Nephron (organoid): ENCODE results near the gene IGF2R.

Experiments
- H3K27ac Mint-ChIP-seq, 3 experiments: 2 replicates each; pipeline ENCODE4 v1.8.0; 2020; ENCODE audit warnings: mixed read lengths in 3 of 3, mild to moderate bottlenecking in 2 of 3, moderate library complexity in 1 of 3
- H3K27me3 Mint-ChIP-seq: 2 replicates; pipeline ENCODE4 v1.8.0; 2021; ENCODE audit warnings: low read depth, mild to moderate bottlenecking, moderate library complexity, mixed read lengths
- H3K36me3 Mint-ChIP-seq: 2 replicates; pipeline ENCODE4 v1.8.0; 2020; ENCODE audit warnings: low read depth, mixed read lengths
- H3K4me1 Mint-ChIP-seq: 2 replicates; pipeline ENCODE4 v1.8.0; 2020; ENCODE audit warnings: mixed read lengths
- H3K4me3 Mint-ChIP-seq, 3 experiments: 2 replicates each; pipeline ENCODE4 v1.8.0; 2020; ENCODE audit warnings: mild to moderate bottlenecking in 3 of 3, mixed read lengths in 3 of 3, moderate library complexity in 2 of 3
- H3K9me3 Mint-ChIP-seq: 2 replicates; pipeline ENCODE4 v1.8.0; 2020; ENCODE audit warnings: mixed read lengths
- TF ChIP-seq, protein P1 (sequence below), 3 experiments: fragments of 200-600 bp; sonication (generic); IDR thresholded peaks; one replicate each; pipeline ENCODE4 v1.5.0; 2021; ENCODE audit warnings: antibody characterized with exemption in 3 of 3; ENCODE audit not compliant: unreplicated experiment in 3 of 3

Gene IGF2R

DNA sequence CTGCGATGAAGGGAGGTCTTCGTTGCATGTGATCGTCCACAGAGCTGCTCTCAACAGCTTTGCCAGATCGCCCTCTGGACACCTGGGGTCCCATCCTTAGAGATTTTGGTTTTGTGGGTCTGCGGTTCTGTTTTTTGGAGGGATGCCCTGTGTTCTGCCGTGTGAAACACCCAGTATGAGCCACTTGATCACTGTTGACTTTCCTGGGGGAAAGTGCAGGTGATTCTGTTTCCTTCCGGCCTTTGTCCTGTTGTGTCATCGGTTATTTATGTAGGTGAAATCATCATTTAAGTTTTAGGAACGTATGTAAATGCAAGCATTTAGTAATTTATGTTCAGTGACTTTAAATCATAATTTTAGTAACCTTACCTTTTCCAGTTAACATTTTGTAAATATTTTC, 96.3 kb downstream of the IGF2R start:
- H3K27ac Mint-ChIP-seq: no peak overlapping the region
- H3K4me3 Mint-ChIP-seq: no peak overlapping the region
- no peaks in the 10 kb centered on the region for H3K27me3 Mint-ChIP-seq
- no peaks in the 10 kb centered on the region for H3K9me3 Mint-ChIP-seq
- H3K36me3 Mint-ChIP-seq: peaks cover 85% of the 10 kb centered on the region
- TF ChIP-seq, protein P1, sequence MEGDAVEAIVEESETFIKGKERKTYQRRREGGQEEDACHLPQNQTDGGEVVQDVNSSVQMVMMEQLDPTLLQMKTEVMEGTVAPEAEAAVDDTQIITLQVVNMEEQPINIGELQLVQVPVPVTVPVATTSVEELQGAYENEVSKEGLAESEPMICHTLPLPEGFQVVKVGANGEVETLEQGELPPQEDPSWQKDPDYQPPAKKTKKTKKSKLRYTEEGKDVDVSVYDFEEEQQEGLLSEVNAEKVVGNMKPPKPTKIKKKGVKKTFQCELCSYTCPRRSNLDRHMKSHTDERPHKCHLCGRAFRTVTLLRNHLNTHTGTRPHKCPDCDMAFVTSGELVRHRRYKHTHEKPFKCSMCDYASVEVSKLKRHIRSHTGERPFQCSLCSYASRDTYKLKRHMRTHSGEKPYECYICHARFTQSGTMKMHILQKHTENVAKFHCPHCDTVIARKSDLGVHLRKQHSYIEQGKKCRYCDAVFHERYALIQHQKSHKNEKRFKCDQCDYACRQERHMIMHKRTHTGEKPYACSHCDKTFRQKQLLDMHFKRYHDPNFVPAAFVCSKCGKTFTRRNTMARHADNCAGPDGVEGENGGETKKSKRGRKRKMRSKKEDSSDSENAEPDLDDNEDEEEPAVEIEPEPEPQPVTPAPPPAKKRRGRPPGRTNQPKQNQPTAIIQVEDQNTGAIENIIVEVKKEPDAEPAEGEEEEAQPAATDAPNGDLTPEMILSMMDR (IDR thresholded peaks at IDR 0.05; ENCODE audit: unreplicated experiment in 3 of 3): no peak
- no peaks in the 10 kb centered on the region for H3K4me1 Mint-ChIP-seq

DNA sequence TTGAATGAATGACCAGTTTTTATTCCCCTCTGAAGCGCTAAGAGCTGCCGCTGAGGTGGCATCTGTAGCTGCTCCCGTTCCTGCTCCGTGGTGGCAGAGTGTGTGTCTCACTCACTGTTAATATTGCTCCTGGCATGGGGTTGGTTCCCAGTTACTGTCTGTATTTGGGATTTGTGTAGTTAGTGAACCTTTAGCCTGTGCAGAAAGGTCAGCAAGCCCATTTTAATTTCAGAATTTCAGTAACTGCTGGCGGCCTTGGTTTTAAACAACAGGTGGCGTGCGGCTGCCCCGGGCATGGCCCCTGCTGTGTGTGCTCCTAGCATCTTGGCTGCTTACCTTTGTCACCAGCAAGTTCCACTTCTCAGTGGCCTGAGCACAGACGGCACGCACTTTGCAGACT, 98.7 kb downstream of the IGF2R start:
- no peaks in the 10 kb centered on the region for H3K27me3 Mint-ChIP-seq

DNA sequence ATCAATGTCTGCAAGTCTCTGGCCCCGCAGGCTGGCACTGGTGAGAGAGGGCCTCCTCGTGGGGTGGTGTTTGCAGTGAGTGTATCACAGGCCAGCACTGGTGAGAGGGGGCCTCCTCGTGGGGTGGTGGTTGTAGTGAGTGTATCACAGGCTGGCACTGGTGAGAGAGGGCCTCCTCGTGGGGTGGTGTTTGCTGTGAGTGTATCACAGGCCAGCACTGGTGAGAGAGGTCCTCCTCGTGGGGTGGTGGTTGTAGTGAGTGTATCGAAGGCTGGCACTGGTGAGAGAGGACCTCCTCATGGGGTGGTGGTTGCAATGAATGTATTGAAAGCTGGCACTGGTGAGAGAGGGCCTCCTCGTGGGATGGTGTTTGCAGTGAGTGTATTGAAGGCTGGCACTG, 99.5 kb downstream of the IGF2R start:
- Mint-ChIP-seq H3K4me3 (no peak overlapping the region), H3K36me3 (peaks cover 86% of the 10 kb centered on the region), H3K27ac (no peak overlapping the region), H3K27me3 (no peaks in the 10 kb centered on the region), H3K9me3 (no peaks in the 10 kb centered on the region), H3K4me1 (no peaks in the 10 kb centered on the region)
- TF ChIP-seq, protein P1 (IDR thresholded peaks at IDR 0.05; ENCODE audit: unreplicated experiment in 3 of 3): no peak

More for the DNA sequence above, 98.7 kb downstream of the IGF2R start:
- TF ChIP-seq, protein P1 (IDR thresholded peaks at IDR 0.05; ENCODE audit: unreplicated experiment in 3 of 3): no peak
- no peak overlapping the region for H3K4me3 Mint-ChIP-seq
- peaks cover 82% of the 10 kb centered on the region for H3K36me3 Mint-ChIP-seq
- no peak overlapping the region for H3K27ac Mint-ChIP-seq
- H3K4me1 Mint-ChIP-seq: no peaks in the 10 kb centered on the region
- H3K9me3 Mint-ChIP-seq: no peaks in the 10 kb centered on the region

DNA sequence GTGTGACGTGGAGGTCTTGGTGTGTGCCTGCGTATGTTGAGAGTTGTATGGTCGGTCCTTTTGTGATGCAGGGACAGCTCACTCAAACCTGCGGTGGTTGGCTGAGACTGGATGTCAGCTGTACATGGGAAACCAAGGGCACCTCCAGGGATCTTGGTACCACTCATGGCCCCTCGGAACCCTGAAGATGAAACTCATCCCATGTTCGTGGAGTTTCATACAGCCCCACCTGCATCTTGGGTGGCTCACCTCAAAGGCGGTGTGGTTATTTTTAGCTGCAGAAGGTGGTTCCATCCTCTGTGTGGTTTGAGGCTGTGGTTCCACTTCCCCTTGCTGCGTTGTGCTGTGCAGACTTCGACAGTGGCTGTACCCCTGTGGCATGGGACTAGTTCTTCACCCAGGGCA, 100.2 kb downstream of the IGF2R start:
- Mint-ChIP-seq H3K36me3 (peaks cover 86% of the 10 kb centered on the region), H3K9me3 (no peaks in the 10 kb centered on the region), H3K4me3 (no peak overlapping the region), H3K27ac (no peak overlapping the region), H3K27me3 (no peaks in the 10 kb centered on the region), H3K4me1 (no peaks in the 10 kb centered on the region)
- TF ChIP-seq, protein P1 (IDR thresholded peaks at IDR 0.05; ENCODE audit: unreplicated experiment in 3 of 3): no peak

DNA sequence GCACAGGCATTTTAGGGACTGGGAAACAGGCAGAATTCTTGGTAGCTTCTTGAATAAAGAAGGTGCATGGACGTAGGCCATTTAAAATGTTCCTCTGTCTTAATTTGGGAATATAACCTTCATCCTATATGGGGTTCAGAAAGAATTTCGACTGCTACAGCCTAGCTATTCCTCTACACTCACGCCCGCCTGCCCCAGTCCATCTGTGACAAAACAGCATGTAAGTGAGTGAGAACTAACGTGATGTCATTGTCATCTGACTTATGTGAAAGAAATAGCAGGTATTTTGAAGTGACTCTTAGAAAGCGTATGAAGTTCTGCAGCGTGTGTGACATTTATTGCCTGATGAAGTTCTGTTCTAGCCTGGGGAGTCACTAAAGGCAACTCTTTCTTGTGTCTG, 100.6 kb downstream of the IGF2R start:
- H3K36me3 Mint-ChIP-seq: peaks cover 84% of the 10 kb centered on the region
- H3K4me1 Mint-ChIP-seq: no peaks in the 10 kb centered on the region
- H3K27ac Mint-ChIP-seq: no peak overlapping the region
- H3K4me3 Mint-ChIP-seq: no peak overlapping the region
- H3K27me3 Mint-ChIP-seq: no peaks in the 10 kb centered on the region
- TF ChIP-seq, protein P1 (IDR thresholded peaks at IDR 0.05; ENCODE audit: unreplicated experiment in 3 of 3): no peak
- H3K9me3 Mint-ChIP-seq: no peaks in the 10 kb centered on the region

DNA sequence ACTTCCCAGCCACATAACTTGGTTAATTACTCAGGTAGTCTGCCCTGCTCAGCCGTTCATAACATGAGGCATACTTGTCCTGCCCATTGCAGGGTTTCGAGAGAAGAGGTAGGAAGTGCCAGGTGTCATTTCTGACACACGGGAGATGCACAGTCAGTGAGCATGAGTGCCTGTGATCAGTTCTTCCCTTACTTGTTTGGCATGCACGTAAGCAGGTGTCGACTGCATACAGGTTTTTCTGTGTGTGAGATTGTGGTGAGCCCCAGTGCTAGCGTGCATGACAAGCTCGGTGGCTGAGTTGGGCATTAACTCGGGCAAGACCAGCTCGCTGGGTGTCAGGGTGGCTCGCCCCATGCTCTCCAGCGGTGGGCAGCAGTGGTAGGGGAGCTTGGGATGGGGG, 101.5 kb downstream of the IGF2R start:
- Mint-ChIP-seq H3K36me3 (peaks cover 82% of the 10 kb centered on the region), H3K9me3 (no peaks in the 10 kb centered on the region), H3K4me3 (no peak overlapping the region), H3K4me1 (no peaks in the 10 kb centered on the region), H3K27me3 (no peaks in the 10 kb centered on the region), H3K27ac (no peak overlapping the region)
- TF ChIP-seq, protein P1 (IDR thresholded peaks at IDR 0.05; ENCODE audit: unreplicated experiment in 3 of 3): no peak
